ENCODE results near the gene GPRC5A. TPM values are rescaled to one million over a fixed set of nuclear protein-coding genes. Genes with fewer than 3 reads are reported as not detected.

Gene GPRC5A
- total RNA-seq, 1 donor from 2014 or later: 13.1 TPM

DNA sequence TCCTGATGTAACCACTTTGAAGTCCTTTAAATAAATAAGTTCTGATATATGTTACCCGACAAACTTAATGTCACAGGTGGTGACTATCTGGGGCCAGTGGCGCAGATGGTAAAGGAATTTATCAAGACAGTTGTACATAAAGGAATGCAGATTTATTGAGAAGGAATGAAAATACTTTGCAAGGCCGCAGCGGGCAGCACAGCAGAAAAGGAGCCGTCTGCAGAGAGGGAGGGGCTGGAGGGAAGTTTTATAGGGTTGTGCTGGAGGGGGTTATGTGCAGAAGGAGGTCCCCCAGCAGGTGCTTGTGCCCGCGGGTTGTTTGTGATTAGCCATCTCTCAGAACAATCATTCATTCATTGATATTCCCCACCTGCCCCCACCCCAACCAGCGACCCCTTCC is 43.2 kb downstream of the GPRC5A start:
- Mint-ChIP-seq H3K4me1 (ENCODE audit: low read depth) (no peaks in the 10 kb centered on the region), H3K9me3 (ENCODE audit: low read depth) (peaks cover 5% of the 10 kb centered on the region), H3K4me3 (ENCODE audit: unreplicated experiment) (no peak overlapping the region), H3K27me3 (ENCODE audit: low read depth) (no peaks in the 10 kb centered on the region), H3K27ac (ENCODE audit: unreplicated experiment) (no peak overlapping the region), H3K36me3 (ENCODE audit: low read depth) (no peaks in the 10 kb centered on the region)
- TF ChIP-seq, protein P1, sequence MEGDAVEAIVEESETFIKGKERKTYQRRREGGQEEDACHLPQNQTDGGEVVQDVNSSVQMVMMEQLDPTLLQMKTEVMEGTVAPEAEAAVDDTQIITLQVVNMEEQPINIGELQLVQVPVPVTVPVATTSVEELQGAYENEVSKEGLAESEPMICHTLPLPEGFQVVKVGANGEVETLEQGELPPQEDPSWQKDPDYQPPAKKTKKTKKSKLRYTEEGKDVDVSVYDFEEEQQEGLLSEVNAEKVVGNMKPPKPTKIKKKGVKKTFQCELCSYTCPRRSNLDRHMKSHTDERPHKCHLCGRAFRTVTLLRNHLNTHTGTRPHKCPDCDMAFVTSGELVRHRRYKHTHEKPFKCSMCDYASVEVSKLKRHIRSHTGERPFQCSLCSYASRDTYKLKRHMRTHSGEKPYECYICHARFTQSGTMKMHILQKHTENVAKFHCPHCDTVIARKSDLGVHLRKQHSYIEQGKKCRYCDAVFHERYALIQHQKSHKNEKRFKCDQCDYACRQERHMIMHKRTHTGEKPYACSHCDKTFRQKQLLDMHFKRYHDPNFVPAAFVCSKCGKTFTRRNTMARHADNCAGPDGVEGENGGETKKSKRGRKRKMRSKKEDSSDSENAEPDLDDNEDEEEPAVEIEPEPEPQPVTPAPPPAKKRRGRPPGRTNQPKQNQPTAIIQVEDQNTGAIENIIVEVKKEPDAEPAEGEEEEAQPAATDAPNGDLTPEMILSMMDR (IDR thresholded peaks at IDR 0.05): no peak
- DNase-seq (ENCODE audit: low spot score): no peak

DNA sequence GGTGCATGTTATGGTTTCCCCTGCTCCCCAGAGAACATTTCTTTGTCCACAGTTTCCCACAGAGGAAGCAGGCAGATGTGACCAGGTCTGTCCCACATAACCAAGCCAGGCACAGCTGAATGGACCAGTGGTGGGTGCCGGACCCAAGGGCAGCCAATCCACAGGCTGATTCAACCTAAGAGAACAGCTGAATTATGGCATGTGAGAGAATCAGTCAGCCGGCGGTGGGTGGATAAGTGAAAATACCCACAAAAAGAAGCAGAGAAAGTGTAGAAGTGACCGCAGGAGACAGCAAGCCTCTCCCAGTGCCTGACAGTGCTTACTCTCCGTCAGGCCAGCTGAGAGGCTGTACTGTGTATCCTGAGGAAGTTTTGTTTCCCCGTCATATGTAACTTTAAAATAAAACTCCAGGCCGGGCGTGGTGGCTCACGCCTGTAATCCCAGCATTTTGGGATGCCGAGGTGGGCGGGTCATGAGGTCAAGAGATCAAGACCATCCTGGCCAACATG is 45.7 kb downstream of the GPRC5A start:
- H3K27ac Mint-ChIP-seq (ENCODE audit: unreplicated experiment): no peak overlapping the region
- no peak overlapping the region for H3K4me3 Mint-ChIP-seq (ENCODE audit: unreplicated experiment)
- H3K27me3 Mint-ChIP-seq (ENCODE audit: low read depth): no peaks in the 10 kb centered on the region
- no peaks in the 10 kb centered on the region for H3K36me3 Mint-ChIP-seq (ENCODE audit: low read depth)
- TF ChIP-seq, protein P1 (IDR thresholded peaks at IDR 0.05): no peak
- DNase-seq (ENCODE audit: low spot score): no peak
- no peaks in the 10 kb centered on the region for H3K4me1 Mint-ChIP-seq (ENCODE audit: low read depth)
- no peaks in the 10 kb centered on the region for H3K9me3 Mint-ChIP-seq (ENCODE audit: low read depth)

DNA sequence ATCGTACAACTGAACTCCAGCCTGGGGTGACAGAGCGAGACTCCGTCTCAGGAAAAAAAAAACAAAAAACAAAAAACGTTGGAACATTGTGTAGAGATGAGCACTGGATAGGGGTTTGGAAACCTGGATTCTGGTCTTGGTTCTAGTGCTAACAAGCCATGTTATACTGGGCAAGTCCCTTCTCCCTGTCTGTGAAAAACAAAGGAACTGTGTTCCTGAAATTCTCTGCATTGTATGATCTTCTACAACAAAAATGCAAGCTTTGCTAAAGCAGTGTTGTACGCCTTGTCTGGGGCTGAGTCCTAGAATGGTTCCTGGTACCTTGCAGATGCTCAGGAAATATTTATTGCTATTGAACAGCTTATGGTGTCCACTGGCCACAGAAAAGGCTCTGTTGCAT is 47.2 kb downstream of the GPRC5A start:
- Mint-ChIP-seq H3K9me3 (ENCODE audit: low read depth) (no peaks in the 10 kb centered on the region), H3K4me1 (ENCODE audit: low read depth) (no peaks in the 10 kb centered on the region), H3K27me3 (ENCODE audit: low read depth) (no peaks in the 10 kb centered on the region), H3K4me3 (ENCODE audit: unreplicated experiment) (no peak overlapping the region), H3K27ac (ENCODE audit: unreplicated experiment) (no peak overlapping the region), H3K36me3 (ENCODE audit: low read depth) (no peaks in the 10 kb centered on the region)
- TF ChIP-seq, protein P1 (IDR thresholded peaks at IDR 0.05): no peak
- DNase-seq (ENCODE audit: low spot score): no peak

DNA sequence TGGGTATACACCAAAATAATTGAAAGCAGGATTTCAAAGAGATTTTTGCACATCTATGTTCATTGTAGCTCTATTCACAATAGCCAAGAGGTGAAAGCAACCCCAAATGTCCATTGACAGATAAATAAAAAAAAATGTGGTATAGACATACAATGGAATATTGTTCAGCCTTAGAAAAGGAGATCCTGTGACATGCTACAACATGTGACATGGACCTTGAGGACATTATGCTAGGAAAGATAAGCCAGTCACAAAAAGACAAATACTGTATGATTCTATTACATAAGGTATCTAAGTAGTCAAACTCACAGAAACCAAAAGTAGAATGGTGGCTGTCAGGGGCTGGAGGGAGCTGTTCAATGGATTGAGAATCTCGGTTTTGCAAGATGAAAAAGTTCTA is 48.5 kb downstream of the GPRC5A start:
- TF ChIP-seq, protein P1 (IDR thresholded peaks at IDR 0.05): no peak
- Mint-ChIP-seq H3K36me3 (ENCODE audit: low read depth) (no peaks in the 10 kb centered on the region), H3K4me1 (ENCODE audit: low read depth) (no peaks in the 10 kb centered on the region), H3K27me3 (ENCODE audit: low read depth) (no peaks in the 10 kb centered on the region), H3K27ac (ENCODE audit: unreplicated experiment) (no peak overlapping the region), H3K9me3 (ENCODE audit: low read depth) (no peaks in the 10 kb centered on the region), H3K4me3 (ENCODE audit: unreplicated experiment) (no peak overlapping the region)
- no peak for DNase-seq (ENCODE audit: low spot score)

DNA sequence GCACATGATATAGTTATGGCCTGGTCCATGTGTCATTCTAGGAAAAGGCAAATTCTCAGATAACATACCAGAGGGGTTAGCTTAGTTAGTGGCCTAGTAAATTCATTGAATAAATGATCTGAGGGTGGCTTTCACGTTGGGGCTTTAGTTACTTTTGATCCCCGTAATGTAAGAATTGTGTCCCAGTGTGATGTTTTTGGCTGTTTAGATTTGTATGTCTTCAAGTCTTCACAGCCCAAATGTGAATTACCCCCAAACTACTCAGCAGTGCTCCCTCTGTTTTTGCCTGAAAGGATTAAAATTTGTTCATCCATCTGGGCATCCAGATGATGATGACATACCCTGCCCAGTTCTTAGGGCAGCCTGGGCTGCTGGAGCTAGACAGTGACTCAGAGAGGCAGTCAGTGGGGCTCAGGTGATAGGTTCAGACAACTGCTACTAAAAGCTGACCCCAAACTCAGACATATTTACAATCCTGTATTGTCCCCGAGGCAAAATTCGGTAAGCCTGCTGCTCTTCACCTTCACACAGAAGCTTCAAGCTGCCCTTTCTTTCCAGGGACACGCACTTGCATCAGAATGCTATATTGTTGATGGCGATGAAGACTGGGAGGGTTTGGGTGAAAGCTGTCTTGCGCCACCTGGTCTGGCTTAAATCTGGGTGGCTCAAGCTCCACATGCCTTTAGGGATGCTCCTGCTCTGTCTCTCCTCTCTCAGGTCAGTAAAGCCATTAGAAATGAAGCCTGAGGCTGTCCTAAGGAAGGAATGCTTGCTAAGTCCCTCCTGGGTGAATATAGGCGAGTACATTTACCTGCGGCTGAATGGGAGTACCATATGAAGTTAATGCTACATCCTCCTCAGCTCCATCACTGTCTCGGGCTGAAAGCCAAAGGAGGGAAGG is 50.3 kb downstream of the GPRC5A start:
- TF ChIP-seq, protein P1 (IDR thresholded peaks at IDR 0.05): no peak
- H3K4me3 Mint-ChIP-seq (ENCODE audit: unreplicated experiment): no peak overlapping the region
- no peaks in the 10 kb centered on the region for H3K9me3 Mint-ChIP-seq (ENCODE audit: low read depth)
- H3K27ac Mint-ChIP-seq (ENCODE audit: unreplicated experiment): no peak overlapping the region
- H3K36me3 Mint-ChIP-seq (ENCODE audit: low read depth): no peaks in the 10 kb centered on the region
- DNase-seq (ENCODE audit: low spot score): no peak
- H3K27me3 Mint-ChIP-seq (ENCODE audit: low read depth): no peaks in the 10 kb centered on the region
- H3K4me1 Mint-ChIP-seq (ENCODE audit: low read depth): no peaks in the 10 kb centered on the region

Data from chondrocyte (in vitro differentiated cells).